GM21360 (cell line): ENCODE results near the gene MYF5.
A peak's percentile ranks its signal among the peaks of the same experiment; 100 is the strongest.
"Not testable (repeated sequence)": the region's sequence is repeated elsewhere in the genome, so short reads cannot be mapped to it uniquely, and the experiment has no call there.

Source experiments
- ATAC-seq: cut with Tn5 transposase; IDR thresholded peaks from one replicate; pipeline ENCODE4 v1.9.1; 2021; ENCODE audit warnings: mild to moderate bottlenecking, moderate library complexity; ENCODE audit not compliant: unreplicated experiment

The MYF5 gene

DNA sequence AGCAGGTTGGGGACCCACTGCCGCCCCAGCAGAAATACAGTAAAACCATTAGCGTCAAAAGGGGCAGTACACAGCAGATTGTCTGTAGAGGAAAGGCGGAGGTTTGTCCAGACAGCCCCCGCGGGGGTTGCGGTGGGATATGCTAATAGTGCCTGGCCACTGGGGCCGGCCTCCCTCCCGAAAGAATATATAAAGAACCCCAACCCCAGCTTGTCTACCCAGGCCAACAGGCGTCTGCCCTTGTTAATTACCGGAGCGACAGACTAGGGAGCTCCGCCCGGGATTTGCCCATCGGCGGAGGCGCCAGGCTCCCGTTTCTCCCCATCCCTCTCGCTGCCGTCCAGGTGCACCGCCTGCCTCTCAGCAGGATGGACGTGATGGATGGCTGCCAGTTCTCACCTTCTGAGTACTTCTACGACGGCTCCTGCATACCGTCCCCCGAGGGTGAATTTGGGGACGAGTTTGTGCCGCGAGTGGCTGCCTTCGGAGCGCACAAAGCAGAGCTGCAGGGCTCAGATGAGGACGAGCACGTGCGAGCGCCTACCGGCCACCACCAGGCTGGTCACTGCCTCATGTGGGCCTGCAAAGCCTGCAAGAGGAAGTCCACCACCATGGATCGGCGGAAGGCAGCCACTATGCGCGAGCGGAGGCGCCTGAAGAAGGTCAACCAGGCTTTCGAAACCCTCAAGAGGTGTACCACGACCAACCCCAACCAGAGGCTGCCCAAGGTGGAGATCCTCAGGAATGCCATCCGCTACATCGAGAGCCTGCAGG is at the start of gene MYF5:
Gene MYF5, plus strand, starts transcription at position 217 of the 774 bp plus-strand sequence. Its CDS starts 152 bp downstream, at position 369.
- ATAC-seq = no peak

DNA sequence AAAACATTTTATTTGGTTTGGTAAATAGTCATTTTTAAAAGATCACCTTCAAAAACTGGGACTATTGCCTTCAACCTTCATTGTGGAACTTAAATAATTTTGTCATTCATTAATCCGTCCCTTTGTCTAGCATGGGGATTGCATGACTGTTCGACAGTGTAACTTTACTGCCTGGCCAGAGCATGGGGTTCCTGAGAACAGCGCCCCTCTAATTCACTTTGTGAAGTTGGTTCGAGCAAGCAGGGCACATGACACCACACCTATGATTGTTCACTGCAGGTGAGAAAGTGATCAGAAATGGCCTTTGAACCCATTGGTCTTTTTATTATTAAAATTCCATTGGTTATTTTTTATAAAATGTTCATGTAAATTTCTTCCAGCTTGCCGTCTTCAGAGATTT is 46.5 kb upstream of the MYF5 start:
- no peak for ATAC-seq

DNA sequence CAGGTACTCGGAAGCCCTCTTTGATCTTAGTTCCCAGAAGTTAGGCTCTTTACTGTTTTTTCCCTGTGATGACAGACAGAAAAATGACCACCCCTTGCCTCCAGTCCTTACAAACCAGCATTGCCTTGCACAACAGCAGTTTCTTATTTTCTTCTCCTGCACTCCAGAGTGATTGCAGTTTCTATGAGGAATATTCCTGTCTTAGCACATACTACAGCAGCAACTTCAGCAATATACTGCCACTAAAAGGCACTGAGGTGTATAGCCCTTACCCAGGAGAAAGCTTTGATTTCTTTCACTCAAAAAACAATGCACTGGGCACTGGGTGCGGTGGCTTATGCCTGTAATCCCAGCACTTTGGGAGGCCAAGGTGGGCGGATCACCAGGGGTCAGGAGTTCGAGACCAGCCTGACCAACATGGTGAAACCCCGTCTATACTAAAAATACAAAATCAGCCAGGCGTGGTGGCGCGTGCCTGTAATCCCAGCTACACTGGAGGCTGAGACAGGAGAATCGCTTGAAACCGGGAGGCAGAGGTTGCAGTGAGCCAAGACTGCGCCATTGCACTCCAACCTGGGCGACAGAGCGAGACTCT is 40.6 kb upstream of the MYF5 start:
- not testable (repeated sequence) for ATAC-seq

DNA sequence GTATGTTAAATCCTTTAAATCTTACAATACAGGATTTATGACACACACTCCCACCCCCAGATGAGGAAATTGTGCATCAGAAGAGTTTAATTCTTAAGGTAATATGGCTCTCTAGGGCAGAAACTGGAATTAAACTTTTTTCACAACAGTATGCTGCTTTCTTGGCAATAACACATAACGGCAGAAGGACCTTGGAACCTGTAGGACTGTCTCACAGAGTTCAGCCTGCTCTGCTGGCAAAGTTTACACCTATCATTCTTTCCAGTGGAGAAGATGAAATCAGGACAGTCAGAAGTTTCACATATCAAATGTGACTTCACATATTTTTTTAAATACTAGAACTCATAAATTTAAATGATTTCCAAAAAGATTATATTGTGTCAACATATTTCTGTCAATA is 39.9 kb upstream of the MYF5 start:
- ATAC-seq = no peak

DNA sequence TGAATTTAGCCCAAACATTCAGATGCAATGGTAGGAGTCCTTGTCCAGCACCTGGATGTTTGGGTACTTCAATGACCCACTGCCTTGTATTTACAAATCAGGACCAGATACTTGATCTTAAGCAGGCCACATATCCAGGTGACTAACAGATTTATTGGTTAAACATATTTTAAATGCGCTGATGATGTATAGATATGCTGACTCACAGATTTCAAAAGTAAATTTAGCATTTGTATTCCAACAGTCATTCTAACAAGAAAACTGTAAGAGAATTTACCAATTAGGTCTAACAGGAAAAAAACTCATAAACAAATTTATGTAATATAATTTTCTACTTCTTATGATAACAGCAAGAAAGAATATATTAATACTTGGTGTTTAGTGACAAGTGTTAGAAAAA is 38.7 kb upstream of the MYF5 start:
- ATAC-seq = no peak

DNA sequence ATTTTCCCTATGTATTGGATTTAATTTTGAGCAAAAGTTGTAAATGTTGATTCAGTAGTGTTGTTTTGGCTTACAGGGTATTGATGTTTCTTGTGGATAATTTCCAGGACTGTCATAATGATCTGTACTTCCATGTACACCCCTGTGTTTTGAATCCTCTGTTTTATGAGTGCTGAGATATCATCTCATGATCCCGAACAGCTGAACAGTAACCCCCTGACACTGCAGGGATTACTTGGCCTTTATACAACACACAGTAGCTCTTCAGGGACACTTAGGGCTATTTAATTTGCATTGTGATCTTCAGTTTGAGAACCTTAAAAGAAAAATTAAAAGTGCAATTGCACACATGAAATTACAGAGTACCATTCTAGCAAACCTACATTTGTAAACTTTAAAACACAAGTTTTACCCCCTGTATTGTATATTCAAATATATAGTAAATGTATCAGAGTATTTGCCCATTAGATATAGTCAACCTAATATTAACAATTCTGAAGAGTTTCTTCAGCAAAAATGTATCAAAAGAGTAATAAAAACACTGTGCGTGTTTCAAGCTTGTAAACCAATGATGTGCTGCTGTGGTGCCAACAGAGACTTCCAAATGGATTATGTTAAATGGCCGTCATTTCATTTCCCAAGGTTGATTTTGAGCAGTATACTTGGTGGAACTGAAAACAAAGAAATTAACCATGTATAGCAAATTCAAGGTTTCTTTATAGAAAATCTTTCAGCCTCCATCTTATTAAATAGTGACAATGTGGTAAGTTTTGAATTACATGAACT is 37.2 kb upstream of the MYF5 start:
- no peak for ATAC-seq

DNA sequence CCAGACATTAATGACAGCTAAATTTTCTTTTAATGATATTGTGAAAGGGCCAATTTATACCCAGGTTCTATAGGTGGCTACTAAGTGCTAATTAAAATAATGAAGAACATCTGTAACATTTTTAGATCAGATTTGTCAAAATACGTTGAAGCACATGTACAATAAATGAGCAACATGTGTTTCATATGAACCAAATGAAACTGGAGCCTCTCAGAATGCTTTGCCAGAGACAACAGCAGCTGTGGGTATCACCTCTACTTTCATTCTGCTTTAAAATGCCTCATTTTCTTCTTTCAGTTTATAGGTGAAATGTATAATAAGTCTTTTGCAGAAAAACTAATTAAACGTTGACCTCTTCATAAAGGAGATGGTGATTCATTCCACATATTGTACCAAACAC is 35.4 kb upstream of the MYF5 start:
- ATAC-seq = peak; percentile 63

DNA sequence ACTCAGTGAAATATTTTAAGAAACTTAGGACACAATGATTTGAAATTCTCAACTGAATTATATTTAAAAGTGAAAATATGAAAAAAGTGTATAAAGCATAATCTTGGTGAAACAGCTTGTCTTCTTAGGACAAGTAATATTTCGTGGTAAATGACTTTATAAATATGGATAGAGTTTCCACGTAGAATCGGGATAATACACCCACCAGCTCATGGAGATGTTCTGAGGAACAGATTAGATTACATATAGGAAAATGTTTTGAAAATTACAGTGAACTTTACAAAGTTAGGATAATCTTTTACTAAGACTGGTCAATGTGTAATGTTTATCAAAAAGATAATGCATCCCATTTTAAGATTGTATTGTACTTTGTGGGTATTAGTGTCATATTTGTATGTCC is 34.9 kb upstream of the MYF5 start:
- no peak for ATAC-seq

DNA sequence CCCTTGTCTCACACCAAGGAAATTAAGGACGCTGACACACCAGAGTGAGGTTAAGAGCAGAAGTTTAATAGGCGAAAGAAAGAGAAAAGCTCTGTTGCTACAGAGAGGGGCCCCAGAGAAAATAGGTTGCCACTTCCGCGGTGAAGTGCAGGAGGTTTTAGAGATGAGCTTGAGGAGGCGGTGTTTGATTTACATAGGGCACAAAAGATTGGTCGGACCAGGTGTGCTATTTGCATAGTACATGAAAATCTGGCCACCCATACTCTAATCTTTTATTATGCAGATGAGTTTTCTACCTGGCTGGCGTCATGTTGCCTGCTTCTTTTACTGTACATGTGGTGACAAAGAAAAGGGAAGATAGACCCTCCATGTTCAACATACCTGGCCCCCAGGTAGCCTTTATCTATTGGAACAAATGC is 32.6 kb upstream of the MYF5 start:
- no peak for ATAC-seq

DNA sequence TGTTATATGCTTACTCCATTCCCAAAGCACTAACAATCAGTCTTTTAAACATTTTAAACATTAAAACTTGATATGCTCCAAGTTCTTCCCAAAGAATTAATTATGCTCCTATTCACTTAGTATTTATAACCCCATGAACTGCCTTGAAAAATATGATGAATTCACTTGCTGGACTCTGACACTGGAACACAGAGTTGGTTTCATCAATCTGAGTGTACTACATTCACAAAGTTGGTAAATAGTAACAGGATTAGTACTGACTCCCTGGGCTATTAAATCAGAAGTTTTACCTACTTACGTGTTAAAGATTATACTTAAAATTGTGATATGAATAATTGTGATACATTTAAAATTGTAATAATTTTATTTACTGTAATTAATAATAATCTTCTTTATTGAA is 26.6 kb upstream of the MYF5 start:
- ATAC-seq = no peak

DNA sequence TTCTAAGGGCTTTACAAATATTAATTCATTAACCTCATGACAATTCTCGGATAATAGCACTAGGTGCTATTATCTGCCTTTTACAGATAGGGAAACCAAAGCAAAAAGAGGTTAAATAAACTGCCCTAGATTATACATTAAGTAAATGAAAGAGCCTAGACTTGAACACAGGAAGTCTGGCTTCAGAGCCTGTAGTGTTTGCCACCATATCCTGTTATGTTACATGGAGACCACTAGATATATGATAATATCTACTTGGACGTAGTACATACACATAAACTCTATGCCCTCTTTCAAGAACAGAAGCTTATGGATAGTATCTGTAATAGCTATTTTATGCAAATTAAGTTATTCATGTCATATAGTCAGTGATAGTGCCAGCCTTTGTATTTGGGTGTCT is 26.2 kb upstream of the MYF5 start:
- ATAC-seq = no peak

DNA sequence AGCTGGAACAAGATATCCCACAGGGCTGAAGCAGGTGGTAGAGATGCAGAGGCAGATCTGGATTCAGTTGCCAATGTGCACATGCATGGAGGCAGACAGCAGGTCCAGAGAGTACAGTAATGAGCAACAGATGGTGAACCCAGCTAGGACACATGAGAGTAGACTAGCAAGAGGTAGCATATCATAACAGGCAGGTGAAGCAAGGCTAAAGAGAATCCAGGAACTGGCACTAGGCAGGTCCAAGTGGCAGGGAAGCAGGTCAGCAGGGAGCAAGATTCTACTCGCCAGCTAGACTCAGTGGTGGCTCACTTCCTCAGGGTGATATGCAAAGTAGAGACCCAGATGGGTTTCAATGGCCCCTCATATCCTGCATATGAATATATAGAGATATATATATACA is 24.6 kb upstream of the MYF5 start:
- ATAC-seq = peak; percentile 79

DNA sequence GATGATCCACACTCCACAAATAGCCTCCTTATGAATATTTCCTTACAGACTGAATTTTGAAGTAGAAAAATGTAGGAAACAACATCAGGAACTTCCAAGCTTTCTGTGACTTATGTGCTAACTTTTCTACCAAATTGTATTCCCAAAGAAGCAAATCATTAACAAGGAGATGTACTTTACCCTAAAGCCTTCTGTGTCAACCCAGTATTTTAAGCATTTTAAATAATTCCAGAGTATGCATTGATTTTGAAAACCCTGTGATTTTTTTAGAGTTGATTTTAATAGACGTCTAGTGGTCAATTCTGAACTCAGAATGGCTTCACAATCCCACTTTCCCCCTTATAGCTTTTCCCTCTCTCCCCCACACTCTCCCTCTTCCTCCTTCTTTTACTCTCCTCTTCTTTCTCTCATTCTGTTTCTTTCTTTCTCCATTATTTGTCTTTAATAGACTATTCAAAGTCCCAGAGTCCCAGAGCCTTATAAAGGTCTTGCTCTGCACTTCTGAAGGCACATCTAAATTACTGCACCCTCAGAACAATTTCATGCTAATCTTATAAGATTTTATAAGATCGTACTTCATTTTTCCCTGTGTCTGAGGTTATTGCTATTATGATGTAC is 19.3 kb upstream of the MYF5 start:
- no peak for ATAC-seq

DNA sequence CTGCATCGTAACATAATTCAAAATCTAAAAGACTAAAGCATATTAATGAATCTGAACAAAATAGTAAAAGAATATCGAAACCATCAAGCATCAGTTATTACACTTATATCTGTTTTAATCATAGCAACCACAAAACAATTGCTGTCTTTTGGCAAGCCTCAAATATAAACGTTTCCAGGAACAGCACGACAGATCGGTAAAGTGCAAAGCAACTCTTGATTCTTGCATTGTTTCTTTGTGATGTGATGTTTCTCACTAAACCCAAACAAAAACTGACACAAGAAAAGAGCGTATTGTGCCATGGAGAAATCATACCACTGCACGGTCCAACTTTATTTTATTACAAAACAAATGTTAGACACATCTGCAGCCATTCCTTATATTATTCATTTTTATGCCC is 18.5 kb upstream of the MYF5 start:
- no peak for ATAC-seq

DNA sequence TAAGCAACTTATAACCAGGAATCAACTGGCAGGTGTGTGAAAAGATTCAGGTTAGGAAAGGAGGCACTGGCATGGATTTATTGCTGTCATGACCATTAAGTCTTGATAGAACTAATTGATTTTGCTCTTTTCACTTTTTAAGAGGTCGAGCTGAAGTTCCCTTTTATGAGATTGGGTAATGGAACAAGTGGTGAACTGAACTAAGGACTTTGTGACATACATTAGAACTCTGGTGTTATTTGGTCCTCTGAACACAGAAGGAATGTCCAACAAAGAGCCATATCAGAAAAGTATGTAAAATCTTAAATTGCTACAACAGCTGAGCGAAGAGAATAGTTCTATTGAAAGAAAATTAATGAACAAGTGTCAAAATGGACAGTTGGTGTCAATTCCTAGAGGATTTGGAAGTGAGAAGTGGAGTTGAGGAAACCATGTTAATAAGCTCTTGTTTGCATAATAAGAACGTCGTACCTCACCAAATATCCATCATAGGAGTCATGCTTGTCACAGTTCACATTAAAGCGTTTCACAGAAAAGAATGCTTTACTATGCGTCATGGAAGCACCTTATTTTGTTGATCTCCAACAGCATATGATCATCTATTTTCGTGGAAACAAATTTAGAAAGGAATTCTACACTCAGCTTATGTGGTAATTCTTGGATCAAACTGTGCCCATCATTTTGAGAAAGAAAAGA is 17.7 kb upstream of the MYF5 start:
- ATAC-seq = no peak

DNA sequence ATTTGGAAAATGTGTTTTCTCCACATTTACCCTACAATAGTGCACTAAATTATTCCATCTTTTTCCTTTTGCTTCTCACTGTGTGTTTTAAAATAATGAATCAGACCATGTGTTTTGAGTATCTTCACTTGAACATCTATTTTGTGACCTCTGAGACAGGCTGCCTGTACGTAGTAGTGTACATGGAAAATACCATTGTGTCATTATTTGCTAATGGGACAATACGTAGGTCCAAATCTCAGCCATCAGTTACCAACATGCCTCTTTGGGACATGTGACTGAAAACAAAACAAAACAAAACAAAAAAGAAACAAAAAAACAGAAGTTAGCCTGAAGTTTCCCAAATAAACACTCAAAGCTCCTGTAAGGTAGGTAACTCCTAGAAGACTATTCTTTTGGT is 16.4 kb upstream of the MYF5 start:
- no peak for ATAC-seq

DNA sequence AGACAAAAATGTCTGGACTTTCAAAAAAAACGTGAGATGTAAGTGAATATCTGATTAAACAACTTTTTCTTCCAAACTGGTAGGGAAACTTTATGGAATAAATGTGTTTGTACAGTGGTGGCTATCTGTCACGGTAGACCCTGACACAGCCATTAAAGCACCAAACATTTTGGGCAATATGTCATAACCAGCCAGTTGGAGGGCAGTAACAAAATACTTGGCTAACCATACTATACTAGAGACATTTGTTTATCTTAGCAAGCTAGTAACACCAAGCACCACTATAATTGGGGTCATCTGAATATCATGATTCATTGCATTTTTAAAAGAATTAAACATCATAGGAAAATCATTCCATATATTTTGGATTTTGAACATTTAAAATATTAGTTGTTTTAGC is 15.3 kb upstream of the MYF5 start:
- no peak for ATAC-seq

DNA sequence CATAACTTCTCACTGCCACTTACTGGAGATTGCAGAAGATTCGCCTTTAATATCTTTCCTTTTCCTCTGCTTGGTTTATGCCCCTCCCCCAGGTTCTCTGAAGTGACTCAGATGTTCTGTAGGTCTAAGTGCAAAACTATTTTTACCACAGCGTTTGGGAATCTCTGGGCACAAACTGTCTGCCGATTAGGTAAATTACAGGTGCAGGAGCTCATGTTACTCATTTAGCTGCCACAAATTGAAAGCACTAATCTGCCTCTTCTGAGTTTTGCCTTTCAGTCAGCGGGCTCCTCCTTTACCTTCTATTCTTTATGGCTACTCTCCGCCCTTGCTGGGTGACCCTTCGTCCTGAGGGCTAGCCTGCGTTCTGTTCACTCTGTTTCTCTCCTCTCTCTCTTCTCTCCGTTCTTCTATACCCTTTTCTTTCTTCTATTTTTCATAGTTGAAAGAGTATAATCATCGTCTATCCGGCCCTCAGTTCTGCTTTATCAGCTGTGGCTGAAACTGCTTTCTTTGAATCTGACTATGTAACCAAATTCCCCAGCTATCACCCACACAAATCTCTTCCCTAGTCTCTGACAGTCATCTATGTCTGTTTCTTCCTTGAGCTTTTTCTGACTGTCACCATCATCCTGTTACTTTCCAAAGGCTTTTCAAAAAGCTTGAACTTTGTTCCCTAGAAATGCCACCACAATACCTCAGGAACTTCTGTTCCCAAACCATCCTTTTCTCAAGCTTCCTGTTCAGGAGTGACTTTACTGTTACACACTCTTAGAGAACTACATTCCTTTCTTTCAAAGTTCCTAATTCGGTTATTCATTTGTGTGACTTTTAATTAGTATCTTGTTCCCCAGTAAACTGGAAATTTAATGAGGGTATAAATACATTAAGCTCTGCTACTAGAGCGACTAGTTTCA is 13.6 kb upstream of the MYF5 start:
- ATAC-seq = peak; percentile 85

DNA sequence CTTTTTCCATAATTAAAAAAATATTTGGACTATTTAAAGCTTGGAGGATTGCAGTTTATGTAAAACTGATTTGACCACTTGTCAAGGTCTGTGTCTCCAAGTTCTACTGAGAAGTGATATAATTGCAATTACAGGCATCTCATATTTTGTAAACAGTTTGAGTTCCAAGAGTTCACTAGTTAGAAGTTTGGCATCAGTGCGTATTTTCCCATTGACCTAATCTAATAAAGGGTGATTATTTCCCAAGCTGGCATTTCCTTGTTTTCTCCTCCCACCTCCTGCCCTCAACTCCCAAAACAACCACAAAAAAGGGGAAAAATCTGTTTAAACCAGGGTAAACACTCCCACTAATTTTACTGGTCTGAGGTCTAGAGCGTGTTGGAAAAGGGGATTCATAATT is 12.3 kb upstream of the MYF5 start:
- no peak for ATAC-seq
